Measurements from ENCODE around the gene PNRC1. TPM values are rescaled to one million over a fixed set of nuclear protein-coding genes. Genes with fewer than 3 reads are reported as not detected.

The PNRC1 gene
- total and polyA plus RNA-seq, 2 experiments from 2014 or later, result 181 to 226 TPM

DNA sequence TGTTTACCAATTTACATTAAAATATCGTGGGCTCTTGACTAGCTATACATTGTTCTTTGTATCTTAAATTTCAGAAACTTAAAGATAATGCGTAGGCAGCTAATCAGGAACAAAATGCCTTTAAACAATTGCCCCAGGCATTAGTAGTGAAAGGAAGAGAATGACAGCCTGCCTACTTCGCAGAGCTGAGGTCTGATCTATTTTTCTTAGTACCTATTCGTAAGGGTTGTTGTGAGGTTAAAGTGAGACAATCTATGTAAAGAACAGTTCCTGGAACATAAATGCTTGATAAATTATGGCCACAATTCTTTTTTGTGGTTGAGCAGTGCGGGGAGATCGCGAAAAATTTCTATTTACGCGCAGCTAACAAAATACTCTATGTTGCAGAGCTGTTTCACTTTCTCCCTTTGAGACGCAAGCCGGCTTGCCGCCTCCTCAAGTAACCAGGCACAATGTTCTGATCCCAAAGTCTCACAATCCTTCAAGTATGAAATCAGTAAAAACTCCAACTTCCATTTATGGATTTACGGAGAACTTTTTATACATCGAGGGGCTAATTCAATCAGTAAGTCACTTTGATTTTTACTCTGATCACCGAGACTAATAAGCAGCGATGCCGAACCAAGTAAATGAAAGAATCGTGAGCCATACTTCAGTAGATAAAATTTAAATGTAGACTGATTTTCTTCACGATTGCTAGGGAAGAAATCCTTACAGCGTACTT lies 878 bp upstream of the PNRC1 start:
- peaks cover 30% of the 10 kb centered on the region for H4K20me1 ChIP-seq (ENCODE audit: insufficient read depth, poor library complexity, severe bottlenecking)
- H3K36me3 ChIP-seq (replicated peaks; ENCODE audit: insufficient read depth, low read depth), result no peaks in the 10 kb centered on the region
- no peaks in the 10 kb centered on the region for H3K9me3 ChIP-seq (ENCODE audit: low read depth)
- H3K9me2 ChIP-seq (replicated peaks; ENCODE audit: insufficient read depth), result no peaks in the 10 kb centered on the region
- H3K4me1 ChIP-seq (ENCODE audit: insufficient read depth), result peaks cover 15% of the 10 kb centered on the region
- H3K27ac ChIP-seq, result peak overlapping the region; percentile 97
- 1% methylated on average over 20 of the region's 20 CpGs for WGBS (ENCODE audit: low lambda C conversion rate, missing lambda C conversion rate)
- TF ChIP-seq EZH2 (IDR thresholded peaks at IDR 0.05; ENCODE audit: borderline replicate concordance) (no peak), EZH2phosphoT487 (IDR thresholded peaks at IDR 0.05; ENCODE audit: low read depth, severe bottlenecking, unreplicated experiment) (no peak)
- TF ChIP-seq, protein P1, sequence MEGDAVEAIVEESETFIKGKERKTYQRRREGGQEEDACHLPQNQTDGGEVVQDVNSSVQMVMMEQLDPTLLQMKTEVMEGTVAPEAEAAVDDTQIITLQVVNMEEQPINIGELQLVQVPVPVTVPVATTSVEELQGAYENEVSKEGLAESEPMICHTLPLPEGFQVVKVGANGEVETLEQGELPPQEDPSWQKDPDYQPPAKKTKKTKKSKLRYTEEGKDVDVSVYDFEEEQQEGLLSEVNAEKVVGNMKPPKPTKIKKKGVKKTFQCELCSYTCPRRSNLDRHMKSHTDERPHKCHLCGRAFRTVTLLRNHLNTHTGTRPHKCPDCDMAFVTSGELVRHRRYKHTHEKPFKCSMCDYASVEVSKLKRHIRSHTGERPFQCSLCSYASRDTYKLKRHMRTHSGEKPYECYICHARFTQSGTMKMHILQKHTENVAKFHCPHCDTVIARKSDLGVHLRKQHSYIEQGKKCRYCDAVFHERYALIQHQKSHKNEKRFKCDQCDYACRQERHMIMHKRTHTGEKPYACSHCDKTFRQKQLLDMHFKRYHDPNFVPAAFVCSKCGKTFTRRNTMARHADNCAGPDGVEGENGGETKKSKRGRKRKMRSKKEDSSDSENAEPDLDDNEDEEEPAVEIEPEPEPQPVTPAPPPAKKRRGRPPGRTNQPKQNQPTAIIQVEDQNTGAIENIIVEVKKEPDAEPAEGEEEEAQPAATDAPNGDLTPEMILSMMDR (IDR thresholded peaks at IDR 0.05; ENCODE audit: poor library complexity), result no peak
- peak overlapping the region; percentile 48 for H2AFZ ChIP-seq
- DNase-seq (ENCODE audit: low spot score), result peak; percentile 69
- H3K4me2 ChIP-seq, result peak overlapping the region; percentile 78
- peaks cover 36% of the 10 kb centered on the region for H3K79me2 ChIP-seq
- no peaks in the 10 kb centered on the region for H3K27me3 ChIP-seq
- peak overlapping the region; percentile 35 for H3K4me3 ChIP-seq

DNA sequence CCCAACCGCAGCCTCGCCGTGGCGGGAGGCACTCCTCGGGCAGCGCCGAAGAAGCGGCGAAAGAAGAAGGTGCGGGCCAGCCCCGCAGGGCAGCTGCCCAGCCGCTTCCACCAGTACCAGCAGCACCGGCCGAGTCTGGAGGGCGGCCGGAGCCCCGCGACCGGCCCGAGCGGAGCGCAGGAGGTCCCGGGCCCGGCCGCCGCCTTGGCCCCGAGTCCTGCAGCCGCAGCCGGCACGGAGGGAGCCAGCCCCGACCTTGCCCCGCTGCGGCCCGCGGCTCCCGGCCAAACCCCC lies 525 bp downstream of the PNRC1 start:
- H3K4me2 ChIP-seq, result peak overlapping the region; percentile 39
- H3K4me1 ChIP-seq (ENCODE audit: insufficient read depth), result peaks cover 21% of the 10 kb centered on the region
- H3K9me2 ChIP-seq (replicated peaks; ENCODE audit: insufficient read depth), result no peaks in the 10 kb centered on the region
- no peak for DNase-seq (ENCODE audit: low spot score)
- H3K27ac ChIP-seq, result peak overlapping the region; percentile 100
- no peak overlapping the region for H2AFZ ChIP-seq
- H3K36me3 ChIP-seq (replicated peaks; ENCODE audit: insufficient read depth, low read depth), result no peaks in the 10 kb centered on the region
- peak overlapping the region; percentile 87 for H3K4me3 ChIP-seq
- peaks cover 50% of the 10 kb centered on the region for H3K79me2 ChIP-seq
- H3K9me3 ChIP-seq (ENCODE audit: low read depth), result no peaks in the 10 kb centered on the region
- TF ChIP-seq EZH2 (IDR thresholded peaks at IDR 0.05; ENCODE audit: borderline replicate concordance), result no peak
- TF ChIP-seq, protein P1 (IDR thresholded peaks at IDR 0.05; ENCODE audit: poor library complexity), result no peak
- no peak for TF ChIP-seq EZH2phosphoT487 (IDR thresholded peaks at IDR 0.05; ENCODE audit: low read depth, severe bottlenecking, unreplicated experiment)
- H3K27me3 ChIP-seq, result no peaks in the 10 kb centered on the region
- H4K20me1 ChIP-seq (ENCODE audit: insufficient read depth, poor library complexity, severe bottlenecking), result peaks cover 43% of the 10 kb centered on the region
- WGBS (ENCODE audit: low lambda C conversion rate, missing lambda C conversion rate), result under 1% methylated on average over 33 of the region's 36 CpGs

- TF ChIP-seq, protein P1 (IDR thresholded peaks at IDR 0.05; ENCODE audit: poor library complexity), result no peak
- TF ChIP-seq EZH2 (IDR thresholded peaks at IDR 0.05; ENCODE audit: borderline replicate concordance) (no peak), EZH2phosphoT487 (IDR thresholded peaks at IDR 0.05; ENCODE audit: low read depth, severe bottlenecking, unreplicated experiment) (no peak)
- Histone ChIP-seq H3K9me3 (ENCODE audit: low read depth) (no peaks in the 10 kb centered on the region), H3K36me3 (replicated peaks; ENCODE audit: insufficient read depth, low read depth) (no peaks in the 10 kb centered on the region), H4K20me1 (ENCODE audit: insufficient read depth, poor library complexity, severe bottlenecking) (peaks cover 49% of the 10 kb centered on the region), H3K4me3 (peak overlapping the region; percentile 87), H3K4me2 (peak overlapping the region; percentile 79), H3K27me3 (no peaks in the 10 kb centered on the region), H3K9me2 (replicated peaks; ENCODE audit: insufficient read depth) (no peaks in the 10 kb centered on the region), H3K4me1 (ENCODE audit: insufficient read depth) (peaks cover 21% of the 10 kb centered on the region), H3K27ac (peak overlapping the region; percentile 100), H2AFZ (no peak overlapping the region), H3K79me2 (peaks cover 52% of the 10 kb centered on the region)
- peak; percentile 100 for DNase-seq (ENCODE audit: low spot score)
- under 1% methylated on average over 42 of the region's 69 CpGs for WGBS (ENCODE audit: low lambda C conversion rate, missing lambda C conversion rate)
Observed at GRCh38 chr6:89081423-89082322, 1.1 kb downstream of the PNRC1 start.
